Measurements from ENCODE around the gene STPG2. TPM values are rescaled to one million over a fixed set of nuclear protein-coding genes. Genes with fewer than 3 reads are reported as not detected.

The STPG2 gene
- total and polyA plus RNA-seq, 2 of the 8 experiments (the other 6 are each of a cell fraction or from before 2014, with no cell fraction given): 0.03 TPM; not detected in 1

DNA sequence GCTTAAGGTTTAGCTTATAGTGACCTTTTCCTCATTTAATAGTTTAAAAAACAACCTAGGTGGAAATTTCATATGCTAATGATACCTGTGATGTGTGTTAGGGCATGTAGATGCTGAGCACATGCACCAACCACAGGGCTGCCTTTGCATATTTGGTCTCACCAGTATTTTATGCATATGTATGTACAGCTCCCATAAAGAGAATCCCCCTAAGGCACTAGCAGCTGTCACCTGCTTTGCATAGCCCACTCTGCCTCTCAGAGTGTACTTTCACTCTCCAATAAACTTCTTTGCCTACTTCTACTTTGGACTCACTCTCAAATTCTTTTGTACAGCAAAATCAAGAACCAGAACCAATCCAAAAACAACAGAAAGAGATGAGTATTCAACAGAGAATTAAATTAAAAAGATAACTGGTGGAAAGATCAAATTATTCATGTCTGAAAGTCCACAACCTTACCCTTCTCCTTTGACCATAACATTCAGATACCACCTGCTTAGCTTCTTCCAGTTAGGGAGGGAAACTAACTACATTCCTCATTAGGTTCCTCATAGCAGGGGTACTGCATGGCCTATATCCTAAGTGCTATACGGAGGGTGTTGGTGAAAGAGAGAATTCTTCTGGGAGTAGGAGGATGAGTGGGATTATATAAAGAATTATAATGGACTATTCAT is 250.5 kb downstream of the STPG2 start:
- no peak overlapping the region for H2BK5ac ChIP-seq (ENCODE audit: low read depth, low read length)
- no peaks in the 10 kb centered on the region for H3K27me3 ChIP-seq (replicated peaks in 1 of 4; ENCODE audit: control insufficient read depth in 3 of 4, extremely low read depth in 1 of 4, insufficient read depth in 3 of 4, low read length in 3 of 4)
- H4K5ac ChIP-seq (ENCODE audit: insufficient read length, low read depth, low read length): no peak overlapping the region
- H3K23me2 ChIP-seq (ENCODE audit: low read depth, low read length): no peaks in the 10 kb centered on the region
- no peak overlapping the region for H4K91ac ChIP-seq (replicated peaks; ENCODE audit: insufficient read length, low read length)
- H3K4me2 ChIP-seq (ENCODE audit: insufficient read depth in 1 of 2, low read depth in 2 of 2, low read length in 2 of 2): no peak overlapping the region
- no peak overlapping the region for H3K18ac ChIP-seq (ENCODE audit: extremely low read depth, low read length)
- no peak overlapping the region for H2BK15ac ChIP-seq (ENCODE audit: low read length)
- no peak overlapping the region for H2AFZ ChIP-seq (ENCODE audit: low read length)
- H3K14ac ChIP-seq (ENCODE audit: insufficient read length): no peak overlapping the region
- H4K20me1 ChIP-seq (replicated peaks in 1 of 2; ENCODE audit: control insufficient read depth in 1 of 2, insufficient read depth in 2 of 2, low read length in 2 of 2): no peaks in the 10 kb centered on the region
- H4K8ac ChIP-seq (ENCODE audit: extremely low read depth, insufficient read depth, low read length): no peak overlapping the region
- CTCF ChIA-PET (ENCODE audit: partially characterized antibody): no interaction called here
- H3K27ac ChIP-seq (ENCODE audit: low read depth, low read length): no peak overlapping the region
- no peaks in the 10 kb centered on the region for H3K79me1 ChIP-seq (ENCODE audit: low read depth, low read length)
- no peak overlapping the region for H2BK20ac ChIP-seq (ENCODE audit: low read length)
- no peaks in the 10 kb centered on the region for H3K36me3 ChIP-seq (ENCODE audit: control insufficient read depth in 2 of 4, insufficient read depth in 4 of 4, low read length in 3 of 4)
- no peak overlapping the region for H2BK12ac ChIP-seq (ENCODE audit: low read depth, low read length)
- WGBS, 2 experiments (ENCODE audit: extremely low coverage in 1 of 2, insufficient coverage in 1 of 2, insufficient read length in 1 of 2, insufficient replicate concordance in 2 of 2, low coverage in 1 of 2, low lambda C conversion rate in 2 of 2, missing lambda C conversion rate in 1 of 2): 74% methylated on average over 1 of the region's 1 CpG; no CpG with 5 or more reads in 1 of the 2 experiments
- no peaks in the 10 kb centered on the region for H3K4me1 ChIP-seq (replicated peaks in 1 of 4; ENCODE audit: control insufficient read depth in 3 of 4, insufficient read depth in 4 of 4, low read length in 3 of 4)
- H3K9me3 ChIP-seq (ENCODE audit: insufficient read depth in 2 of 2, low read depth in 1 of 2, low read length in 1 of 2): 0 out of 4 replicates have a peak, but pooled peaks cover 0 to 2% of the 10 kb centered on the region in 2 experiments
- POLR2A ChIA-PET (ENCODE audit: partially characterized antibody): no interaction called here
- no peak overlapping the region for H2AK5ac ChIP-seq (ENCODE audit: low read depth, low read length)
- no peaks in the 10 kb centered on the region for H3K79me2 ChIP-seq (ENCODE audit: control insufficient read depth in 1 of 2, insufficient read depth in 2 of 2, low read length in 2 of 2)
- H3K9ac ChIP-seq (replicated peaks in 1 of 4; ENCODE audit: extremely low read depth in 1 of 4, low read depth in 3 of 4, low read length in 3 of 4): no peak overlapping the region
- H2BK120ac ChIP-seq (replicated peaks; ENCODE audit: low read depth, low read length): no peak overlapping the region
- DNase-seq (ENCODE audit: low read depth in 1 of 2, low spot score in 2 of 2) (no peak), FAIRE-seq (no peak)
- no peak overlapping the region for H3K4ac ChIP-seq (replicated peaks; ENCODE audit: insufficient read length, low read depth, low read length)
- no peak overlapping the region for H3K23ac ChIP-seq (ENCODE audit: insufficient read length)
- H3K4me3 ChIP-seq (ENCODE audit: extremely low read depth in 1 of 4, insufficient read depth in 2 of 4, low read depth in 3 of 4, low read length in 4 of 4): no peak overlapping the region
- no peak overlapping the region for H3K56ac ChIP-seq (replicated peaks; ENCODE audit: insufficient read length, low read depth, low read length)
- TF ChIP-seq CHD2 (IDR thresholded peaks at IDR 0.05; ENCODE audit: low read length) (no peak), EGR1 (IDR thresholded peaks at IDR 0.05; ENCODE audit: borderline replicate concordance, low read depth, low read length) (no peak), TAF1 (IDR thresholded peaks at IDR 0.05; ENCODE audit: low read depth, low read length) (no peak), SIRT6 (IDR thresholded peaks at IDR 0.05; ENCODE audit: low read length) (no peak), HDAC2 (IDR thresholded peaks at IDR 0.05; ENCODE audit: borderline replicate concordance in 1 of 2, low read depth in 2 of 2, low read length in 2 of 2) (no peak), ATF3 (IDR thresholded peaks at IDR 0.05; ENCODE audit: insufficient read depth, low read depth, low read length) (no peak), RXRA (IDR thresholded peaks at IDR 0.05; ENCODE audit: insufficient read depth, low read depth, low read length) (no peak), YY1 (IDR thresholded peaks at IDR 0.05; ENCODE audit: low read depth, low read length) (no peak), RNF2 (IDR thresholded peaks at IDR 0.05; ENCODE audit: borderline replicate concordance, low read depth, low read length, missing control alignments, poor library complexity, severe bottlenecking) (no peak), BCL11A (IDR thresholded peaks at IDR 0.05; ENCODE audit: low read depth in 2 of 2, low read length in 2 of 2) (no peak)
- TF ChIP-seq, protein P1, sequence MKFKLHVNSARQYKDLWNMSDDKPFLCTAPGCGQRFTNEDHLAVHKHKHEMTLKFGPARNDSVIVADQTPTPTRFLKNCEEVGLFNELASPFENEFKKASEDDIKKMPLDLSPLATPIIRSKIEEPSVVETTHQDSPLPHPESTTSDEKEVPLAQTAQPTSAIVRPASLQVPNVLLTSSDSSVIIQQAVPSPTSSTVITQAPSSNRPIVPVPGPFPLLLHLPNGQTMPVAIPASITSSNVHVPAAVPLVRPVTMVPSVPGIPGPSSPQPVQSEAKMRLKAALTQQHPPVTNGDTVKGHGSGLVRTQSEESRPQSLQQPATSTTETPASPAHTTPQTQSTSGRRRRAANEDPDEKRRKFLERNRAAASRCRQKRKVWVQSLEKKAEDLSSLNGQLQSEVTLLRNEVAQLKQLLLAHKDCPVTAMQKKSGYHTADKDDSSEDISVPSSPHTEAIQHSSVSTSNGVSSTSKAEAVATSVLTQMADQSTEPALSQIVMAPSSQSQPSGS (IDR thresholded peaks at IDR 0.05; ENCODE audit: low read length): no peak

All from H1 (cell line).